Frontal cortex (tissue), 4 donors: ENCODE results near the gene TMCO2. TPM values are rescaled to one million over a fixed set of nuclear protein-coding genes. Genes with fewer than 3 reads are reported as not detected.

Experiments used
- DNase-seq, 2 donors: peaks; one replicate each; pipeline ENCODE4 v3.0.0; 2012; ENCODE audit warnings: low spot score in 2 of 2
- FAIRE-seq: peaks from 2 replicates; lab custom pipeline; 2012; peaks lifted over from hg19 to GRCh38; lab: Jason Lieb, UNC
- total RNA-seq: library from RNA; depleted of rRNA; stranded (reverse); fragments of >200 nt; gene quantifications from one replicate; pipeline ENCODE4 v1.2.3, GENCODE V29; 2014
- donor health status: control.
- donor health status: control.
- donor health status: control.

TMCO2 gene
- total RNA-seq, 1 donor from 2014 or later: not detected

DNA sequence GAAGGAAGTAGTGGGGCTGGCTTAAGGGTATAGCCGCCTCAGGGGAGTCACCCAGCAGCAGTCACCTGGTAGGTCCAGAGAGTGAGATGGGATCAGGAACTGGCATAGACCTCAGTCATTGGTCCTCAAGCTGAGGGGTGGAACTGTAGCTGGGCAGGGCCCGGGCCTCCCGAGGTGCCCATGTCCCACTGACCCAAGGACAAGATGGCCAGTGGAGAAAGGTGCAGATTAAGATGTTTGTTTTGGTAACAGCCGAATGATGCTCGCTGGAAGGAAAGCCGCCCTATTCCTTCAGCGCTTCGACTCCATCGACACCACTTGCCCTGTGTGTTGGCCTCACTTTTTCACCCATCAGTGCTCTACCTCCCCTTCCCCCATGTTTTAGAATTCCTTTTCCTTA is 52.9 kb downstream of the TMCO2 start:
- DNase-seq (no peak), FAIRE-seq (no peak)

DNA sequence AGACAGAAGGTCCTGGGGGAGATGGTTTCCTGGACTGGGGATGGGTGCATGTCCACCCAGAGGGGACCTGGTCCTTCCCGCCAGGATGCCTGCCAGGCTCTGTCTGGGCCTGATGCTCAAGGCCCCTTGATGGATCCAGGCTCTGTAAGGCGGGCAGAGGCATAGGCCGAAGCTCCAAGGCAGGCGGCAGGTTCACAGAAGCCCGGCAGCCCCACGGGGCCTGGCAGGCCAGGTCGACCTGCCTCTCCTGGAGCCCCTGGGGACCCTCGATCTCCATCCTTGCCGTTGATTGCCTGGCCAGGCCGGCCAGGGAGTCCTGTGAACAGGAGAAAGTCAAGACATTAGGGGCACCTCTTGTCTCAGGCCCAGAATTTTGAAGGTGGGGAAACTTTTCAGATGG is 53.3 kb downstream of the TMCO2 start:
- DNase-seq (no peak), FAIRE-seq (no peak)

Other genes with a start within 250 kb of the TMCO2 start
- 133 TPM for gene CAP1, start 207.2 kb upstream of the TMCO2 start, total RNA-seq
- gene PPT1, start 150.7 kb upstream of the TMCO2 start, total RNA-seq: 44.8 TPM
- gene RLF, start 86.5 kb upstream of the TMCO2 start, total RNA-seq: 106 TPM
- gene ZMPSTE24, start 10.3 kb downstream of the TMCO2 start, total RNA-seq: 54.2 TPM
- gene COL9A2, start 69.3 kb downstream of the TMCO2 start, total RNA-seq: 6.9 TPM
- gene SMAP2, start 125.8 kb downstream of the TMCO2 start, total RNA-seq: 28.1 TPM
- 11.8 TPM for gene ZFP69B, start 202.5 kb downstream of the TMCO2 start, total RNA-seq
- gene ZFP69, start 229.4 kb downstream of the TMCO2 start, total RNA-seq: 19.2 TPM